HCT116 (cell line): ENCODE results near the gene TOP3B. TPM values are rescaled to one million over a fixed set of nuclear protein-coding genes. Genes with fewer than 3 reads are reported as not detected.

Experiments used
- ATAC-seq: fragments of 200-7000 bp; cut with Tn5 transposase; 2 replicates; pipeline ENCODE4 v1.9.1; 2020; ENCODE audit warnings: mild to moderate bottlenecking, moderate library complexity
- BruUV-seq: library from RNA; stranded (reverse); fragments of 400-500 nt; replicated peaks from 2 replicates; lab custom pipeline; 2021; lab: Mats Ljungman, UMichigan
- CTCF ChIA-PET: fragments of 300-600 bp; sonication (Branson Sonifier 250); formaldehyde crosslinking; loops from one replicate; lab custom pipeline; 2021; ENCODE audit warnings: antibody characterized with exemption; lab: Charles Lee
- POLR2A ChIA-PET: fragments of 300-600, 350-600 bp; sonication (Branson Sonifier 250); formaldehyde crosslinking; loops from one replicate; lab custom pipeline; 2021; ENCODE audit warnings: antibody characterized with exemption; lab: Charles Lee
- RAD21 ChIA-PET, 2 experiments: fragments of 300-600 bp; sonication (Branson Sonifier 250); formaldehyde crosslinking; loops; one replicate each; lab custom pipeline; 2023; ENCODE audit warnings: low total read pairs in 2 of 2; ENCODE audit not compliant: uncharacterized antibody in 2 of 2, unreplicated experiment in 2 of 2, low non-redundant PET in 1 of 2; lab: Charles Lee
- DNase-seq: peaks from one replicate; pipeline ENCODE4 v3.0.0-alpha.2; 2010; ENCODE audit warnings: low read depth, low spot score
- H2AFZ ChIP-seq: fragments of 200-600 bp; shearing (Covaris generic), sonication (generic); 2 replicates; pipeline ENCODE4 v1.6.1; 2017; ENCODE audit warnings: low read depth, mixed run types, mixed read lengths, antibody characterized with exemption, low read length; ENCODE audit not compliant: poor library complexity, severe bottlenecking
- H3K27ac ChIP-seq: 2 replicates; pipeline ENCODE4 v1.5.1; 2012; ENCODE audit warnings: low read depth, low read length
- H3K27me3 ChIP-seq: fragments of 200-600 bp; sonication (generic); 2 replicates; pipeline ENCODE4 v1.6.1; 2016; ENCODE audit warnings: mixed run types, low read length, mixed read lengths; ENCODE audit not compliant: insufficient read depth
- H3K36me3 ChIP-seq, 2 experiments: fragments of 200-500 bp in 1 of 2; fragments of 200-600 bp in 1 of 2; sonication (Bioruptor generic) in 1 of 2; sonication (generic) in 1 of 2; 2 replicates each; pipeline versions ENCODE4 v1.5.1 to v1.6.1; 2014 to 2016; ENCODE audit warnings: low read length in 2 of 2, inconsistent platforms in 1 of 2, mixed read lengths in 1 of 2, mixed run types in 1 of 2; ENCODE audit not compliant: insufficient read depth in 2 of 2, control insufficient read depth in 1 of 2
- H3K4me1 ChIP-seq, 2 experiments: fragments of 200-600 bp in 1 of 2; sonication (generic) in 1 of 2; 2 replicates each; pipeline versions ENCODE4 v1.5.1 to v1.6.1; 2012 to 2017; ENCODE audit warnings: low read length in 2 of 2, inconsistent platforms in 1 of 2, mild to moderate bottlenecking in 1 of 2, mixed read lengths in 1 of 2, mixed run types in 1 of 2, moderate library complexity in 1 of 2; ENCODE audit not compliant: insufficient read depth in 2 of 2, control insufficient read depth in 1 of 2
- H3K4me2 ChIP-seq: fragments of 200-600 bp; sonication (generic); 2 replicates; pipeline ENCODE4 v1.6.1; 2017; ENCODE audit warnings: mixed run types, low read length, mixed read lengths
- H3K4me3 ChIP-seq, 2 experiments: fragments of 200-600 bp in 1 of 2; sonication (generic) in 1 of 2; replicated peaks in 1 of 2; 2 replicates each; pipeline ENCODE4 v1.5.1; 2011 to 2016; ENCODE audit warnings: low read length in 2 of 2, control low read depth in 1 of 2, low read depth in 1 of 2, mild to moderate bottlenecking in 1 of 2, mixed read lengths in 1 of 2, mixed run types in 1 of 2
- H3K79me2 ChIP-seq: fragments of 200-600 bp; sonication (generic); 2 replicates; pipeline ENCODE4 v1.6.1; 2017; ENCODE audit warnings: mild to moderate bottlenecking, mixed run types, low read length, moderate library complexity, mixed read lengths; ENCODE audit not compliant: insufficient read depth
- H3K9ac ChIP-seq: fragments of 200-600 bp; sonication (generic); 2 replicates; pipeline ENCODE4 v1.6.1; 2016; ENCODE audit warnings: low read length, mixed read lengths
- H3K9me2 ChIP-seq: fragments of 200-600 bp; sonication (generic), shearing (Covaris generic); 2 replicates; pipeline ENCODE4 v1.6.1; 2017; ENCODE audit warnings: mixed run types, mild to moderate bottlenecking, moderate library complexity; ENCODE audit not compliant: insufficient read depth
- H3K9me3 ChIP-seq, 2 experiments: fragments of 200-500 bp in 1 of 2; fragments of 200-600 bp in 1 of 2; sonication (Bioruptor generic) in 1 of 2; sonication (generic) in 1 of 2; 2 replicates each; pipeline ENCODE4 v1.6.1; 2014 to 2017; ENCODE audit warnings: low read length in 2 of 2, mixed read lengths in 2 of 2, inconsistent platforms in 1 of 2, low read depth in 1 of 2, mild to moderate bottlenecking in 1 of 2, mixed run types in 1 of 2, moderate library complexity in 1 of 2; ENCODE audit not compliant: control insufficient read depth in 1 of 2, insufficient read depth in 1 of 2
- H4K20me1 ChIP-seq: fragments of 200-600 bp; sonication (generic), shearing (Covaris generic); 2 replicates; pipeline ENCODE4 v1.6.1; 2017; ENCODE audit warnings: mixed run types, mild to moderate bottlenecking, moderate library complexity; ENCODE audit not compliant: insufficient read depth
- ATF3 ChIP-seq: IDR thresholded peaks from 2 replicates; pipeline ENCODE4 v1.6.1; 2012
- CTCF ChIP-seq, 3 experiments: fragments of 200-600 bp in 1 of 3; sonication (generic) in 1 of 3; IDR thresholded peaks in 2 of 3; conservative IDR thresholded peaks in 1 of 3; 2 replicates each; pipeline ENCODE4 v1.5.1; 2012 to 2017; ENCODE audit warnings: low read depth in 2 of 3, low read length in 2 of 3, antibody characterized with exemption in 1 of 3, borderline replicate concordance in 1 of 3, control low read depth in 1 of 3, mild to moderate bottlenecking in 1 of 3, mixed read lengths in 1 of 3, mixed run types in 1 of 3, moderate library complexity in 1 of 3; ENCODE audit not compliant: insufficient read depth in 1 of 3
- EGR1 ChIP-seq: IDR thresholded peaks from 2 replicates; pipeline ENCODE4 v1.6.1; 2012; ENCODE audit warnings: low read depth
- ELF1 ChIP-seq: IDR thresholded peaks from 2 replicates; pipeline ENCODE4 v1.6.1; 2012; ENCODE audit warnings: low read depth, borderline replicate concordance
- FOSL1 ChIP-seq: IDR thresholded peaks from 2 replicates; pipeline ENCODE4 v1.6.1; 2012; ENCODE audit warnings: low read depth
- JUND ChIP-seq: IDR thresholded peaks from 2 replicates; pipeline ENCODE4 v1.6.1; 2012
- MAX ChIP-seq: IDR thresholded peaks from 2 replicates; pipeline ENCODE4 v1.6.1; 2012
- POLR2A ChIP-seq: IDR thresholded peaks from 2 replicates; pipeline ENCODE4 v1.7.0; 2011; ENCODE audit warnings: borderline replicate concordance; ENCODE audit not compliant: insufficient read depth, insufficient read length; ENCODE audit errors: extremely low read depth
- POLR2AphosphoS5 ChIP-seq: IDR thresholded peaks from 2 replicates; pipeline ENCODE4 v1.6.1; 2011; ENCODE audit warnings: mild to moderate bottlenecking, low read depth, low read length, moderate library complexity
- REST ChIP-seq: IDR thresholded peaks from 2 replicates; pipeline ENCODE4 v1.6.1; 2012; ENCODE audit warnings: low read depth
- SIN3A ChIP-seq: IDR thresholded peaks from 2 replicates; pipeline ENCODE4 v1.6.1; 2012; ENCODE audit warnings: low read depth
- SP1 ChIP-seq: IDR thresholded peaks from 2 replicates; pipeline ENCODE4 v1.6.1; 2012; ENCODE audit warnings: low read depth
- SRF ChIP-seq: IDR thresholded peaks from 2 replicates; pipeline ENCODE4 v1.6.1; 2012; ENCODE audit warnings: low read depth
- TCF7L2 ChIP-seq: IDR thresholded peaks from 2 replicates; pipeline ENCODE4 v1.7.0; 2011; ENCODE audit warnings: borderline replicate concordance, inconsistent platforms; ENCODE audit not compliant: insufficient read depth, insufficient read length; ENCODE audit errors: extremely low read depth
- YY1 ChIP-seq: IDR thresholded peaks from 2 replicates; pipeline ENCODE4 v1.6.1; 2011; ENCODE audit warnings: low read length, low read depth, moderate library complexity, mild to moderate bottlenecking; ENCODE audit not compliant: insufficient replicate concordance; ENCODE audit errors: extremely low read depth
- ZBTB33 ChIP-seq: IDR thresholded peaks from 2 replicates; pipeline ENCODE4 v1.6.1; 2011; ENCODE audit warnings: mild to moderate bottlenecking, low read length, moderate library complexity; ENCODE audit not compliant: insufficient replicate concordance; ENCODE audit errors: extremely low read depth
- ZFX ChIP-seq: fragments of 450-650 bp; IDR thresholded peaks from 2 replicates; pipeline ENCODE4 v1.6.1; 2017
- ZNF274 ChIP-seq: fragments of 200-500 bp; sonication (Bioruptor generic); IDR thresholded peaks from 2 replicates; pipeline ENCODE4 v1.6.1; 2014; ENCODE audit warnings: mild to moderate bottlenecking, low read depth, low read length, inconsistent platforms
- intact Hi-C: fragments of 100-400 bp; cut with micrococcal nuclease; formaldehyde crosslinking; loops from 2 replicates; pipeline ENCODE4 v1.10.0; 2022
- total RNA-seq: library from RNA; stranded (reverse); gene quantifications from one replicate; pipeline ENCODE4 v1.2.1, GENCODE V29; 2021; ENCODE audit not compliant: unreplicated experiment

Gene TOP3B
- total RNA-seq, 1 experiment from 2014 or later: 50.1 TPM

GRCh38 chr22:21998595-21999247 lies 16.1 kb upstream of the TOP3B start:
- H3K4me3 ChIP-seq: no peak overlapping the region
- no peak for ATAC-seq
- H2AFZ ChIP-seq: no peak overlapping the region
- TF ChIP-seq SIN3A (no peak), ZNF274 (no peak), SRF (no peak), ATF3 (no peak), ZBTB33 (no peak), MAX (no peak), JUND (no peak), POLR2A (no peak), TCF7L2 (no peak), CTCF (IDR thresholded peaks at IDR 0.05 in 2 of 3, conservative IDR thresholded peaks at IDR 0.05 in 1 of 3; ENCODE audit: borderline replicate concordance in 1 of 3, insufficient read depth in 1 of 3, low read depth in 2 of 3, low read length in 2 of 3) (no peak), YY1 (no peak), REST (no peak), EGR1 (no peak), ELF1 (no peak), SP1 (no peak), FOSL1 (no peak), ZFX (no peak), POLR2AphosphoS5 (no peak)
- TF ChIP-seq, all 23 proteins: peak for 0
- ChIA-PET CTCF (no interaction called here), RAD21 (no interaction called here), POLR2A (no interaction called here)
- Histone ChIP-seq H4K20me1 (no peaks in the 10 kb centered on the region), H3K36me3 (no peaks in the 10 kb centered on the region), H3K9me2 (no peaks in the 10 kb centered on the region), H3K9me3 (no peaks in the 10 kb centered on the region), H3K27me3 (peaks cover 20% of the 10 kb centered on the region; the same call in 1 of the 2 replicates), H3K79me2 (no peaks in the 10 kb centered on the region), H3K27ac (no peak overlapping the region), H3K4me2 (no peak overlapping the region), H3K4me1 (no peaks in the 10 kb centered on the region), H3K9ac (no peak overlapping the region)
- intact Hi-C loops: no loop called here
- no TSS peak for BruUV-seq
- no peak for DNase-seq
